GM12872 (cell line): ENCODE measurements around the gene ADIG.

Source experiments
- CTCF ChIP-seq: IDR thresholded peaks from 3 replicates; pipeline ENCODE4 v1.5.1; 2011; ENCODE audit warnings: low read depth, mild to moderate bottlenecking, low read length, moderate library complexity; ENCODE audit not compliant: insufficient read depth

The ADIG gene

GRCh38 chr20:38558596-38559360 is 22.2 kb upstream of the ADIG start:
- no peak for TF ChIP-seq CTCF

- TF ChIP-seq CTCF = no peak
These were observed 21.2 kb upstream of the ADIG start for GRCh38 chr20:38559764-38560163.

GRCh38 chr20:38563802-38564431 is 17.1 kb upstream of the ADIG start:
- no peak for TF ChIP-seq CTCF

- no peak for TF ChIP-seq CTCF
These were observed 16.3 kb upstream of the ADIG start for GRCh38 chr20:38564680-38565079.

- no peak for TF ChIP-seq CTCF
These were observed 14.9 kb upstream of the ADIG start for GRCh38 chr20:38566036-38566598.

GRCh38 chr20:38569747-38570525 is 11.1 kb upstream of the ADIG start:
- no peak for TF ChIP-seq CTCF

GRCh38 chr20:38573413-38573812 is 7.6 kb upstream of the ADIG start:
- no peak for TF ChIP-seq CTCF
